Mesothelial cell of epicardium (in vitro differentiated cells): ENCODE measurements around the gene DIP2C. TPM values are rescaled to one million over a fixed set of nuclear protein-coding genes. Genes with fewer than 3 reads are reported as not detected.

Experiments used
- DNase-seq, 2 experiments: peaks; one replicate each; pipeline ENCODE4 v3.0.0; 2021; ENCODE audit warnings: low spot score in 2 of 2; ENCODE audit not compliant: unreplicated experiment in 2 of 2
- H3K27ac Mint-ChIP-seq: 2 replicates; pipeline ENCODE4 v1.8.0; 2021; ENCODE audit warnings: mixed read lengths
- H3K27me3 Mint-ChIP-seq: 2 replicates; pipeline ENCODE4 v1.8.0; 2021; ENCODE audit warnings: low read depth, mixed read lengths
- H3K36me3 Mint-ChIP-seq: 2 replicates; pipeline ENCODE4 v1.8.0; 2021; ENCODE audit warnings: mixed read lengths
- H3K4me1 Mint-ChIP-seq: 2 replicates; pipeline ENCODE4 v1.8.0; 2021; ENCODE audit warnings: mixed read lengths
- H3K4me3 Mint-ChIP-seq: 2 replicates; pipeline ENCODE4 v1.8.0; 2021; ENCODE audit warnings: mild to moderate bottlenecking, moderate library complexity, mixed read lengths
- H3K9me3 Mint-ChIP-seq: 2 replicates; pipeline ENCODE4 v1.8.0; 2021; ENCODE audit warnings: mixed read lengths
- CTCF ChIP-seq: fragments of 200-600 bp; sonication (generic); IDR thresholded peaks from one replicate; pipeline ENCODE4 v1.5.0; 2021; ENCODE audit warnings: antibody characterized with exemption; ENCODE audit not compliant: unreplicated experiment
- total RNA-seq: library from RNA; stranded (reverse); gene quantifications from 3 replicates; pipeline ENCODE4 v1.2.1, GENCODE V29; 2021

Gene DIP2C
- total RNA-seq, 1 donor from 2014 or later = 30.3 TPM

DNA sequence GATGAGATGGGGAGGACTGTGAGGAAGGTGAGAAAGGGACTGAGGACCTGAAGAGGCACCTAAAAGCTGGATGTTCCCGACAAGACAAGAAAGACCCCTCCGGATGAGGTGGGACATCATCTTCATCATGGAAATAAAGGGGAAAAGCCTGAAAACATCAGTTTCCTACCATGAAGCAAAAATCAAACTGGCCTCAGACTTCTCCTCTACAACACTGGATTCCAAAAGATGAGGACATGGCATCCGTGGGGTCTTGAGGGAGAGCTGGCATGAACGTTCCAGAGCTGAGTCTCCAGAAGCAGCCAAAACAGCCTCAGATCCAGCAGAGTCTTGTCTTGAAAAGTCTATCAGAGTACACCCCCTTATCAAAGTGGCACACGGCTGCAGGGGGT lies 44.5 kb downstream of the DIP2C start:
- Mint-ChIP-seq H3K27ac (no peak overlapping the region), H3K4me3 (no peak overlapping the region), H3K36me3 (peaks cover 19% of the 10 kb centered on the region), H3K4me1 (peaks cover 7% of the 10 kb centered on the region), H3K9me3 (peaks cover 9% of the 10 kb centered on the region), H3K27me3 (no peaks in the 10 kb centered on the region)
- TF ChIP-seq CTCF = no peak
- DNase-seq = no peak

DNA sequence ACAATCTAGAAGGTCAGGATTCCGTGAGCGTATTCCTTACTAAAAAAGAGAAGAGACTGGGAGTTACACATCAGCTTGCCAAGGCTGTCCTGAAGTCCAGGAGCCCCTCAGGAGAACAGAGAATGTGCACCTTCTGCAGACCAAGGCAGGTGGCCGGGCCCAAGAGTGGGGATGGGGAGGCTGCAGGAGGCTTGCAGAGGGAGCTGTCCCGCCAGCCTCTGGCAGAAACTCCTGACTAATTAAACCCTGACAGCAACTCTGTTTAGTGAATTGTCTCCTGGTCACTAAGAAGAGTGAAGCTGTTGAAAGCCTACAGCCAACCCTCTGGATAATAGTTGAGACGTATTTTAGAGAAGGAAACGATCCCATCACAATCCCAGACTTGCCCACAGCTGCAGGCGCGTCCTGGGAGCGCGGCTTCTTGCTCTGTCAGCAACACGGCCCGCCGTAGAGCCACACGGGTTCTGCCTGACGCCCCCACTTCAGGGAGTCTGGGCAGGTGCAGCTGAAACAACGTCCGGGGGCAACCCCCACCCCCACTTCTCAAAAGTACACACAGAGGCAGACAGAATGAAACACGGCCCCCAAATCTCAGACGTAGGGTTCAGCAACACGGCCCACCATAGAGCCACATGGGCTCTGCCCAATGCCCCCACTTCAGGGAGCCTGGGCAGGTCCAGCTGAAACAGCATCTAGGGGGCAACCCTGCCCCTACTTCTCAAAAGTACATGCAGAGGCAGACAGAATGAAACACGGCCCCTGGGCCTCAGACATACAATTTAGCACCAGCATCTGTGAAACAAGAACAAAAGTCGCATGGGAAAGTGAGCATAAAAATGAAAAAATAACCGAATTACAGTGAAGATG lies 45.2 kb downstream of the DIP2C start:
- no peak for DNase-seq
- H3K4me3 Mint-ChIP-seq = no peak overlapping the region
- H3K4me1 Mint-ChIP-seq = peaks cover 4% of the 10 kb centered on the region
- peak overlapping the region; percentile 1 for H3K27ac Mint-ChIP-seq
- H3K27me3 Mint-ChIP-seq = no peaks in the 10 kb centered on the region
- peaks cover 9% of the 10 kb centered on the region for H3K9me3 Mint-ChIP-seq
- peaks cover 19% of the 10 kb centered on the region for H3K36me3 Mint-ChIP-seq
- no peak for TF ChIP-seq CTCF

DNA sequence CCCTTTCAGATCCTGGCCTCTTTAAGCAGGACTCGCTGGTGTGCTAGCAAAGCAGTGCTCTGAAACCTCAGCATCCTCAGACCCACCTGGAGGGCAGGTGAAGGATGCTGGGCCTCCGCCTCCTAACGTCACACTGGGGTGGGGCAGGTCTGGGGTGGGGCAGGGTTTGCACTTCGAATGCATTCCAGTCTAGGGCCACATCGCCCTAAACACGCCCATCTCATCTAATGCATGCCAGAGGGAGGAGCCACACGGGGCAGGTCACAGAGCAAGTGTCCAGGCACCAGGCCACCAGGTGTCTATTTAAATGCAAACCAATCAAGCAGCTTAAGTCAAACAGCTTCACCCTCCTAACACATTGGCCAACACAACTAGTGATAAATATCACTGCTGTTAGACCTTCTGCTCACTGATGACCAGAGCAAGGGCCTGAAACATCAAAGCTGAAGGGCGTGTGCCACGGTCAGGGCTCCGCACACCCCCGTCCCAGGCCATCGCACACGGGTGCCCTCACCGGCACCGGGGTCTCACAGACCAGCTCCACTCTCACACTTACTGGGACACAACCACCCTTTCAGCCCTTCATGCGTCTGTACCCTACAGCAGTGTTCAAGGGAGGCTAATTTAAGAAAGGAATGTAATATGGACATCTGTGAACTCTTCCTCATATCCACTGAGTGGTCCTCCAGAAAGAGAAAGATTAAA lies 47.1 kb downstream of the DIP2C start:
- H3K4me3 Mint-ChIP-seq = no peak overlapping the region
- H3K27ac Mint-ChIP-seq = peak overlapping the region; percentile 10

GRCh38 chr10:641149-642010 lies 48.1 kb downstream of the DIP2C start:
- Mint-ChIP-seq H3K9me3 (peaks cover 9% of the 10 kb centered on the region), H3K4me1 (peaks cover 24% of the 10 kb centered on the region), H3K4me3 (no peak overlapping the region), H3K27ac (no peak overlapping the region), H3K36me3 (peaks cover 19% of the 10 kb centered on the region), H3K27me3 (no peaks in the 10 kb centered on the region)
- no peak for TF ChIP-seq CTCF
- DNase-seq = no peak

More for the DNA sequence above, 47.1 kb downstream of the DIP2C start:
- peaks cover 19% of the 10 kb centered on the region for H3K36me3 Mint-ChIP-seq
- H3K4me1 Mint-ChIP-seq = peaks cover 15% of the 10 kb centered on the region
- TF ChIP-seq CTCF = no peak
- H3K9me3 Mint-ChIP-seq = peaks cover 9% of the 10 kb centered on the region
- no peak for DNase-seq
- no peaks in the 10 kb centered on the region for H3K27me3 Mint-ChIP-seq

GRCh38 chr10:640673-641045 lies 48.8 kb downstream of the DIP2C start:
- Mint-ChIP-seq H3K36me3 (peaks cover 18% of the 10 kb centered on the region), H3K4me1 (peaks cover 23% of the 10 kb centered on the region), H3K27ac (no peak overlapping the region), H3K9me3 (peaks cover 9% of the 10 kb centered on the region), H3K4me3 (no peak overlapping the region), H3K27me3 (no peaks in the 10 kb centered on the region)
- TF ChIP-seq CTCF = no peak
- DNase-seq = no peak
